Measurements from ENCODE around the gene ABI1.

DNA sequence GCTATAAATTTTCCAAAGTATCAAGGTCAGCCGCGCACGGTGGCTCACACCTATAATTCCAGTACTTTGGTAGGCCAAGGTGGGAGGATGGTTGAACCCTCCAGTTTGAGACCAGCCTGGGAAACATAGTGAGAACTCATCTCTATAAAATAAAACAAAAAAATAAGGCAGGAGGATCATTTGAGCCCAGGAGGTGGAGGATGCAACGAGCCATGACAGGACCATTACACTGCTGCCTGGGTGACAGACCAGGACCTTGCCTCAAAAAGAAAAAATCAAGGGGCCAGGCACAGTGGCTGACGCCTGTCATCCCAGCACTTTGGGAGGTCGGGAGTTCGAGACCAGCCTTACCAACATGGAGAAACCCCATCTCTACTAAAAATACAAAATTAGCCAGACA, 60.3 kb downstream of the ABI1 start:
- TF ChIP-seq, protein P1, sequence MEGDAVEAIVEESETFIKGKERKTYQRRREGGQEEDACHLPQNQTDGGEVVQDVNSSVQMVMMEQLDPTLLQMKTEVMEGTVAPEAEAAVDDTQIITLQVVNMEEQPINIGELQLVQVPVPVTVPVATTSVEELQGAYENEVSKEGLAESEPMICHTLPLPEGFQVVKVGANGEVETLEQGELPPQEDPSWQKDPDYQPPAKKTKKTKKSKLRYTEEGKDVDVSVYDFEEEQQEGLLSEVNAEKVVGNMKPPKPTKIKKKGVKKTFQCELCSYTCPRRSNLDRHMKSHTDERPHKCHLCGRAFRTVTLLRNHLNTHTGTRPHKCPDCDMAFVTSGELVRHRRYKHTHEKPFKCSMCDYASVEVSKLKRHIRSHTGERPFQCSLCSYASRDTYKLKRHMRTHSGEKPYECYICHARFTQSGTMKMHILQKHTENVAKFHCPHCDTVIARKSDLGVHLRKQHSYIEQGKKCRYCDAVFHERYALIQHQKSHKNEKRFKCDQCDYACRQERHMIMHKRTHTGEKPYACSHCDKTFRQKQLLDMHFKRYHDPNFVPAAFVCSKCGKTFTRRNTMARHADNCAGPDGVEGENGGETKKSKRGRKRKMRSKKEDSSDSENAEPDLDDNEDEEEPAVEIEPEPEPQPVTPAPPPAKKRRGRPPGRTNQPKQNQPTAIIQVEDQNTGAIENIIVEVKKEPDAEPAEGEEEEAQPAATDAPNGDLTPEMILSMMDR (IDR thresholded peaks at IDR 0.05; ENCODE audit: low read length) = no peak
- no peak for TF ChIP-seq EZH2 (IDR thresholded peaks at IDR 0.05; ENCODE audit: borderline replicate concordance, low read length)
